CD4-positive, alpha-beta memory T cell (primary cell): ENCODE results near the gene TUBG1. TPM values are rescaled to one million over a fixed set of nuclear protein-coding genes. Genes with fewer than 3 reads are reported as not detected.
A peak's percentile ranks its signal among the peaks of the same experiment; 100 is the strongest.

Experiments
- CTCF ChIA-PET: fragments of 350-600 bp; sonication (Branson Sonifier 250); formaldehyde crosslinking; loops from one replicate; lab custom pipeline; 2021; ENCODE audit warnings: inconsistent platforms; ENCODE audit not compliant: partially characterized antibody; lab: Charles Lee
- POLR2A ChIA-PET: fragments of 350-600 bp; sonication (Branson Sonifier 250); formaldehyde crosslinking; loops from one replicate; lab custom pipeline; 2021; ENCODE audit not compliant: partially characterized antibody; lab: Charles Lee
- DNase-seq, 5 donors: peaks; one replicate each; pipeline versions ENCODE4 v3.0.0 to v3.0.0-alpha.2; 2020 to 2022; ENCODE audit warnings: mixed read lengths in 1 of 5
- H3K27ac ChIP-seq: one replicate; pipeline ENCODE4 v1.7.0; 2013; ENCODE audit warnings: low read depth, low read length
- H3K27me3 ChIP-seq: 2 replicates; pipeline ENCODE4 v1.7.0; 2013; ENCODE audit warnings: mild to moderate bottlenecking, low read length, moderate library complexity; ENCODE audit not compliant: insufficient read depth
- H3K36me3 ChIP-seq: 2 replicates; pipeline ENCODE4 v1.7.0; 2013; ENCODE audit warnings: mild to moderate bottlenecking, low read length, moderate library complexity; ENCODE audit not compliant: insufficient read depth
- H3K4me1 ChIP-seq: 2 replicates; pipeline ENCODE4 v1.7.0; 2013; ENCODE audit warnings: mild to moderate bottlenecking, low read length, moderate library complexity; ENCODE audit not compliant: insufficient read depth
- H3K4me3 ChIP-seq, 2 donors: one replicate each; pipeline ENCODE4 v1.7.0; 2013; ENCODE audit warnings: low read length in 2 of 2, mild to moderate bottlenecking in 1 of 2
- H3K9me3 ChIP-seq, 2 donors: one replicate each; pipeline ENCODE4 v1.7.0; 2013; ENCODE audit warnings: low read length in 2 of 2, control low read depth in 1 of 2; ENCODE audit not compliant: control insufficient read depth in 1 of 2
- H3K27ac Mint-ChIP-seq, 7 donors: one replicate each; pipeline ENCODE4 v1.8.0; 2020 to 2021; ENCODE audit warnings: mixed read lengths in 7 of 7, mild to moderate bottlenecking in 6 of 7, inconsistent platforms in 3 of 7, moderate library complexity in 3 of 7
- H3K27me3 Mint-ChIP-seq, 2 donors: one replicate each; pipeline ENCODE4 v1.8.0; 2020 to 2021; ENCODE audit warnings: mixed read lengths in 2 of 2
- H3K36me3 Mint-ChIP-seq, 2 donors: one replicate each; pipeline ENCODE4 v1.8.0; 2020 to 2021; ENCODE audit warnings: mixed read lengths in 2 of 2, inconsistent platforms in 1 of 2, mild to moderate bottlenecking in 1 of 2
- H3K4me1 Mint-ChIP-seq, 4 donors: one replicate each; pipeline ENCODE4 v1.8.0; 2020 to 2021; ENCODE audit warnings: mixed read lengths in 4 of 4, mild to moderate bottlenecking in 1 of 4
- H3K4me3 Mint-ChIP-seq, 8 donors: one replicate each; pipeline ENCODE4 v1.8.0; 2020 to 2021; ENCODE audit warnings: mixed read lengths in 8 of 8, mild to moderate bottlenecking in 7 of 8, moderate library complexity in 6 of 8, inconsistent platforms in 3 of 8
- H3K9me3 Mint-ChIP-seq, 8 donors: one replicate each; pipeline ENCODE4 v1.8.0; 2020 to 2021; ENCODE audit warnings: mixed read lengths in 8 of 8, mild to moderate bottlenecking in 5 of 8, inconsistent platforms in 3 of 8, moderate library complexity in 1 of 8
- intact Hi-C: fragments of 100-400 bp; cut with micrococcal nuclease; formaldehyde crosslinking; loops from one replicate; pipeline ENCODE4 v1.15.1; 2023
- polyA plus RNA-seq, 2 donors: library from polyadenylated mRNA; unstranded; fragments of 300-500 nt; fragmentation: Illumina TruSeq; gene quantifications; one replicate each; pipeline ENCODE4 v1.2.3, GENCODE V29; 2021
- total RNA-seq, 2 experiments: library from RNA; stranded (reverse); gene quantifications; one replicate each; pipeline ENCODE4 v1.2.3, GENCODE V29; 2021

TUBG1 gene
- total and polyA plus RNA-seq, 4 experiments from 2014 or later: 6.4 to 16.5 (median 13.2) TPM

GRCh38 chr17:42629411-42630009 lies 20.0 kb downstream of the TUBG1 start:
- Mint-ChIP-seq H3K4me3 (no peak overlapping the region), H3K27ac (no peak overlapping the region), H3K4me1 (no peaks in the 10 kb centered on the region), H3K9me3 (peaks cover 0 to 1% (median 0%) of the 10 kb centered on the region in 8 donors), H3K36me3 (no peaks in the 10 kb centered on the region), H3K27me3 (no peaks in the 10 kb centered on the region)
- Histone ChIP-seq H3K4me1 (no peaks in the 10 kb centered on the region), H3K27me3 (no peaks in the 10 kb centered on the region), H3K36me3 (no peaks in the 10 kb centered on the region), H3K4me3 (no peak overlapping the region), H3K27ac (no peak overlapping the region), H3K9me3 (no peaks in the 10 kb centered on the region)
- no peak for DNase-seq
- ChIA-PET CTCF (no interaction called here), POLR2A (no interaction called here)
- intact Hi-C loops: no loop called here

- Mint-ChIP-seq H3K36me3 (no peaks in the 10 kb centered on the region), H3K27ac (peak overlapping the region in 1 of 7 donors; percentile 65), H3K9me3 (no peaks in the 10 kb centered on the region), H3K27me3 (no peaks in the 10 kb centered on the region), H3K4me1 (no peaks in the 10 kb centered on the region), H3K4me3 (no peak overlapping the region)
- DNase-seq: no peak
- ChIA-PET CTCF (interaction anchor here (0.6 kb wide), 1 partner anchor 299 kb away, joined by 3 read pairs; no protein-coding TSS in a partner anchor), POLR2A (no interaction called here)
- no peak overlapping the region for H3K27ac ChIP-seq
- intact Hi-C loops: no loop called here
- H3K36me3 ChIP-seq: no peaks in the 10 kb centered on the region
- H3K9me3 ChIP-seq: no peaks in the 10 kb centered on the region
- H3K27me3 ChIP-seq: no peaks in the 10 kb centered on the region
- no peak overlapping the region for H3K4me3 ChIP-seq
- H3K4me1 ChIP-seq: no peaks in the 10 kb centered on the region
These were observed 23.5 kb downstream of the TUBG1 start for GRCh38 chr17:42632949-42633444.

- Mint-ChIP-seq H3K36me3 (no peaks in the 10 kb centered on the region), H3K4me1 (no peaks in the 10 kb centered on the region), H3K9me3 (no peaks in the 10 kb centered on the region), H3K27me3 (peaks cover 3 to 5% of the 10 kb centered on the region in 2 donors), H3K27ac (no peak overlapping the region), H3K4me3 (no peak overlapping the region)
- Histone ChIP-seq H3K27me3 (no peaks in the 10 kb centered on the region), H3K36me3 (no peaks in the 10 kb centered on the region), H3K27ac (no peak overlapping the region), H3K4me3 (no peak overlapping the region), H3K9me3 (no peaks in the 10 kb centered on the region), H3K4me1 (no peaks in the 10 kb centered on the region)
- CTCF ChIA-PET: no interaction called here
- POLR2A ChIA-PET: no interaction called here
- no peak for DNase-seq
- intact Hi-C loops: no loop called here
These were observed 30.1 kb downstream of the TUBG1 start for GRCh38 chr17:42639525-42640113.

GRCh38 chr17:42640121-42640520 lies 30.6 kb downstream of the TUBG1 start:
- no peaks in the 10 kb centered on the region for H3K36me3 Mint-ChIP-seq
- ChIA-PET CTCF (no interaction called here), POLR2A (no interaction called here)
- no peaks in the 10 kb centered on the region for H3K9me3 ChIP-seq
- no peak overlapping the region for H3K4me3 Mint-ChIP-seq
- no peaks in the 10 kb centered on the region for H3K27me3 ChIP-seq
- H3K4me1 ChIP-seq: no peaks in the 10 kb centered on the region
- no peaks in the 10 kb centered on the region for H3K4me1 Mint-ChIP-seq
- no peak overlapping the region for H3K27ac Mint-ChIP-seq
- intact Hi-C loops: no loop called here
- DNase-seq: no peak
- H3K9me3 Mint-ChIP-seq: no peaks in the 10 kb centered on the region
- H3K36me3 ChIP-seq: no peaks in the 10 kb centered on the region
- no peak overlapping the region for H3K4me3 ChIP-seq
- no peak overlapping the region for H3K27ac ChIP-seq
- peaks cover 3 to 5% of the 10 kb centered on the region in 2 donors for H3K27me3 Mint-ChIP-seq

- Mint-ChIP-seq H3K27ac (no peak overlapping the region), H3K27me3 (peaks cover 3 to 5% of the 10 kb centered on the region in 2 donors), H3K4me1 (no peaks in the 10 kb centered on the region), H3K36me3 (no peaks in the 10 kb centered on the region), H3K4me3 (no peak overlapping the region), H3K9me3 (no peaks in the 10 kb centered on the region)
- Histone ChIP-seq H3K27ac (no peak overlapping the region), H3K9me3 (no peaks in the 10 kb centered on the region), H3K4me3 (no peak overlapping the region), H3K36me3 (no peaks in the 10 kb centered on the region), H3K27me3 (no peaks in the 10 kb centered on the region), H3K4me1 (no peaks in the 10 kb centered on the region)
- intact Hi-C loops: no loop called here
- ChIA-PET CTCF (interaction anchor here (1.1 kb wide), 1 partner anchor 37 kb away, joined by 3 read pairs; no protein-coding TSS in a partner anchor), POLR2A (no interaction called here)
- no peak for DNase-seq
These were observed 32.9 kb downstream of the TUBG1 start for GRCh38 chr17:42642336-42642735.

GRCh38 chr17:42647778-42648177 lies 38.3 kb downstream of the TUBG1 start:
- Mint-ChIP-seq H3K36me3 (no peaks in the 10 kb centered on the region), H3K9me3 (no peaks in the 10 kb centered on the region), H3K27ac (no peak overlapping the region), H3K27me3 (peaks cover 2 to 3% of the 10 kb centered on the region in 2 donors), H3K4me1 (peaks cover 0 to 2% (median under 1%) of the 10 kb centered on the region in 4 donors), H3K4me3 (no peak overlapping the region)
- ChIA-PET CTCF (no interaction called here), POLR2A (no interaction called here)
- Histone ChIP-seq H3K4me3 (no peak overlapping the region), H3K27ac (no peak overlapping the region), H3K36me3 (no peaks in the 10 kb centered on the region), H3K9me3 (no peaks in the 10 kb centered on the region), H3K4me1 (no peaks in the 10 kb centered on the region), H3K27me3 (no peaks in the 10 kb centered on the region)
- intact Hi-C loops: no loop called here
- DNase-seq: no peak

GRCh38 chr17:42651392-42651791 lies 41.9 kb downstream of the TUBG1 start:
- Mint-ChIP-seq H3K27ac (no peak overlapping the region), H3K4me3 (no peak overlapping the region), H3K36me3 (no peaks in the 10 kb centered on the region), H3K9me3 (no peaks in the 10 kb centered on the region), H3K4me1 (peaks cover 4 to 8% (median 5%) of the 10 kb centered on the region in 4 donors), H3K27me3 (peaks cover 6 to 10% of the 10 kb centered on the region in 2 donors)
- H3K27ac ChIP-seq: no peak overlapping the region
- H3K36me3 ChIP-seq: no peaks in the 10 kb centered on the region
- H3K27me3 ChIP-seq: peaks cover 3% of the 10 kb centered on the region
- H3K4me3 ChIP-seq: no peak overlapping the region
- no peaks in the 10 kb centered on the region for H3K9me3 ChIP-seq
- DNase-seq: no peak
- POLR2A ChIA-PET: no interaction called here
- intact Hi-C loops: no loop called here
- no peaks in the 10 kb centered on the region for H3K4me1 ChIP-seq
- CTCF ChIA-PET: no interaction called here
